ENCODE data around the gene ETV3L.
A peak's percentile ranks its signal among the peaks of the same experiment; 100 is the strongest.

Gene ETV3L

DNA sequence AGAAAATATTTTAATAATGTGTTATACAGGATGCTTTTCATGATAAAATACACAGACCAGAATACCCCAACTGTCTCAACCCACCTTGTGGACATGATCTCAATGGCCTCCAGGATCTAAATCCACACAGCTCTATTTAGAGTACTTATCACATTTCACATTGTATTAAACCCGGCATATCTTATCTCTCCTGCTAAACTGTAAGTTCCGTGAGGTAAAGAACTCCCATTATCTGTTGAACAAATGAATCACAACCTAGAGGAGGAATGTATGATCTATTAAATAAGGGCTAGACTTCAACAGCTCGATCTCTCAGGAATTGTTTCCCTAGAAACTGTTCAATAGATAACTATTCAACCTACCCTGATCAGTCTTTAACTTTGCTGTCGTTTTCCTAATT is 31.7 kb upstream of the ETV3L start:
- no peak for DNase-seq

DNA sequence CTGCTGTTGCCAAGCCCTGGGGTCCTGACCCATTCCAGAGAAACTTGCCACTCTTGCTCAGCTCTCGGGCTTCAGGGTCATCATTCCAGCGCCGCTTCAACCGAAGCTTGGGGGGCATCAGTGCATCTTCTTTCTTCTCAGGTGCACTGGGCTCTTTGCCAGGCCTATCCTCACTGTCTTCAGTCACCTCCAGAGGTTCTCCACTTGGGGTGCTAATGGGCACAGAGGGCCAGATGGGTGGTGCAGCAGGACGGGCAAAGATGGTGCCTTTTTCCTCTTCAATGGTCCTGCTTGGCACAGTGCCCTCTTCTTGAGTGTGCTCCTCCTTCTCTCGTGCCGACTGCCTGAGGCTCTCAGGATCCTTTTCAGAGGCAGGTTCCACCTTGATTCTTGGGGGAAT is 25.2 kb upstream of the ETV3L start:
- DNase-seq = no peak

DNA sequence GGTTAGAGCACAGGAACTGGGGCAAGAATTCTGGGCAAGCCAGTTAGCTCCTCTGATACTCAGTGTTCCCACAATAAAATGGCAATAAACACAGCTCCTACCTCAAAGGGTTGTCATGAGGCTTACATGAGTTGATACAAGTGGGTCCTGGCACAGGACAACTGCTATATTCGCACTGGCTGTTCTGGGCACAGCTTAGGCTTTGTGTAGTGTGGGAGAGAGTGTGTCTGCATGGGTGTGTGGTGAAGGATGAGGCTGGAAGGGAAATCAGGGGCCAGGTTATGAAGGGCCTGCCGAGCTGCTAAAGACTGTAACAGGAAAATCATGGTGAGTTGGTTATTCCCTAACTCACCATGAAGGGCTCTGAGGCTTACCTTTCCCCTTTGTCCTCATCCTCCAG is 19.8 kb upstream of the ETV3L start:
- DNase-seq = no peak

DNA sequence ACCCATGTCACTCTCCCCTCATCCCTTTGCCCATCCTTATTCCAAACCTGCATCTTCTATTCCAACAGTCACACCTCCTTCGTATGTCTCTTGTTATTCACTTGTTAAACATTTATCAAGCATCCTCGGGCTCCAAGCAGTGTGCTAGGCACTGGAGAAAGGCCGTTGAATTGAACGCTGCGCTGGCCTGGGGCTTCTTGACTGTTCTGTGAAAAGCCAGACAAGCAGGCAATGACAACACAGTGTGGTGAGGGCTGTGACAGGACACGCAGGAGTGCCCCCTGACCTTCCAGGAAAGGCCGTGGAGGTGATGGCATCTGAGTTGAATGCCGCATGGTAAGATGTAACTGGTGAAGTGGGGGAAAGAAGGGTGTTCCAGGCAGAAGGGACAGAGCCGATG is 19.4 kb upstream of the ETV3L start:
- no peak for DNase-seq

DNA sequence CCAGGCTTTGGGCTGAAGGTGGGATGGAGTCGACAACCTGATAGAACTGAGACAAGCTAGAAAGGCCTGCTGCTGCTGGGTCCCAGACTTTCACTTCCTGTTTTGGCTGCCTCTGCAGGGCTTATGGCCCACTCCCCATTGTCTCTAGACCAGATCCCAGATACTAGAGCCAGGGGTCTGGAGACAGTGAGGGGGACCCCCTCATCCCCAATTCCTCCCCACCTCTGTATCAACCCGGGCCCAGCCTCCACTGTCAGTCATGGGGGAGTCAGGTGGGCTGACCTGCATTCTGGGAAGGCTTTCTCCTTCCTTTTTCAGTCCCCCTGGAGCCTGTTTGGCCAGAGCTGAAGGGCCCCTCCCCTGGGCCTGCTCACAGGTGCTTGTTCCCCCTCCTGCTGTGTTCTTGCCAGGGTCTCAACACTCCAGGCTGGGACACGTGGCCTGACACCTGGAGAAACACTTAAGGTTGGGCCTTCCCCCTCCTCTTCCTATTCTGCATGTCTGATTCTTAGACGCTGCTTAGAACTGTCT is 18.0 kb upstream of the ETV3L start:
- peak; percentile 34 for DNase-seq

DNA sequence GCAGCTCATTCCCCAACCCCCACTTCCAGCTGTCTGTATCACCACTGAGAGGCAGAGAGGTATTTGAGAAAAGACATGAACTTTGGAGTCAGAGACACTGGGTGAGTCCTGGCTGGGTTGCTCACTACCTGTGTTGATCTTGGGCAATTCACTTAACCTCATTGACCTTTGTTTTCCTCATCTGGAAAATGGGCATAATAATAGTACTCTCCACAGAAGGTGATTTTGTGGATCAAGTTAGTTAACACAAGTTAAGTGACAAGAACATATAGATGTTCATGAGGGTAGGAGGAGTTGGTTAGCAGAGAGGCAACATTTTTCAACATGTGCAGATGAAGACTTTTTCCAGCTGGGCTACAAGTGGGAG is 17.1 kb upstream of the ETV3L start:
- DNase-seq = no peak

DNA sequence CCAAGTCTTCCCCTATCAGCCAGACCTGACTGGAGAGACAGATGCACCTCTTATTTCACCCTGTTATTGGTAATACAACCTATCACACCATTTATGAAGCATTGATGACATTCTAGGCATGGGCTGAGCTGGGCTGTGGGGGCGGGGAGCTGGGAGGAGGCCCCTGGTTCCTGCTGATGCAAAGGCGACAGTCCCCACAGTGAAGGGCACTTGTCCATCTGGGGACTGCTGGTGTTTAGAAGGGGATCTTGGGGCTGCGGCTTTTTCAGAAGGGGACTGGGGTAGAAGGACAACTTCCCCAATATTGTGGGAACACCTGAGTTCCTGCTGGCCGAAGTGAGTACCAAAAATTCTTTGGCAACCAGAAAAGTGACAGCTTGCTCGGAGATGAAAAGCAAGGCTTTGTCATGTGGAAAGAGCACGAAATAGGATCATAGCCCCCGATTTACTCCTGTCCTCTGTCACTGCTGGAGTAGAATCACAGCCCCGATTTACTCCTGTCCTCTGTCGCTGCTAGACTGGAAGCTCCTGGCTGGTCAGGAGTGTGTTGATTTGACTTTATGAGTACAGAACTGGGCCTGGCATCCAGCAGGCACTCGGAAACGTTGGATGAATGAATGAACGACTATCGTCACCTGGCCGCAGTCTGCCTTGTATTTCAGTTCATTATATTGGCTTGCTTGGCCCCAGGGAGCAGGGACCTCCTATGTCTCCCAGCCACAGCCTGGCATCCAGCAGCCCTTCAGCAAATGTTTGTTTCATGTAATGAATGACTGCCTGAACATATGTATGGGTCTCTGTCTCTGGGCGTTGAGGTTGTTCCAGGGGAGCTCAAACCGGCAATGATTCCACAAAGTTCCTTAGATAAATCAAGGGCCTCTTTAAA is 16.5 kb upstream of the ETV3L start:
- no peak for DNase-seq

DNA sequence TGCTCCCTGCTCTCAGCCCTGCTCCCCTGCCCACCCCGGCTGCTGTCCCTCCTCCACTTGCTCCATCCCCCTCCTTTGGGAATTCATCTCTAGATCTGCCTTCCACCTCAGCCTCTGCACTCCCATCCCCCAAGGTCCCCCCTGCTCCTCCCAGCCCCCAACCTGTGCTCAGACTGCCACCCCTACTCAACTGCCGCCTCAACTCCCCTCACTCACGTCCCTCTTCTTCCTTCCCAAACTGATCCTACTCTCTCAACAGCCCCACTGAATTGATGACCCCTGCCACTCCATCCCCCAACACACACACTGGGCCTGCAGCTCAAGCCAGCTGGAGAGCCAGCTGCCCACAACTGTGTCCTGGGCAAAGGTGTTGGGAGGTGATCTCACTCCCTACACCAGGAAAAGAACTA is 15.8 kb upstream of the ETV3L start:
- no peak for DNase-seq

DNA sequence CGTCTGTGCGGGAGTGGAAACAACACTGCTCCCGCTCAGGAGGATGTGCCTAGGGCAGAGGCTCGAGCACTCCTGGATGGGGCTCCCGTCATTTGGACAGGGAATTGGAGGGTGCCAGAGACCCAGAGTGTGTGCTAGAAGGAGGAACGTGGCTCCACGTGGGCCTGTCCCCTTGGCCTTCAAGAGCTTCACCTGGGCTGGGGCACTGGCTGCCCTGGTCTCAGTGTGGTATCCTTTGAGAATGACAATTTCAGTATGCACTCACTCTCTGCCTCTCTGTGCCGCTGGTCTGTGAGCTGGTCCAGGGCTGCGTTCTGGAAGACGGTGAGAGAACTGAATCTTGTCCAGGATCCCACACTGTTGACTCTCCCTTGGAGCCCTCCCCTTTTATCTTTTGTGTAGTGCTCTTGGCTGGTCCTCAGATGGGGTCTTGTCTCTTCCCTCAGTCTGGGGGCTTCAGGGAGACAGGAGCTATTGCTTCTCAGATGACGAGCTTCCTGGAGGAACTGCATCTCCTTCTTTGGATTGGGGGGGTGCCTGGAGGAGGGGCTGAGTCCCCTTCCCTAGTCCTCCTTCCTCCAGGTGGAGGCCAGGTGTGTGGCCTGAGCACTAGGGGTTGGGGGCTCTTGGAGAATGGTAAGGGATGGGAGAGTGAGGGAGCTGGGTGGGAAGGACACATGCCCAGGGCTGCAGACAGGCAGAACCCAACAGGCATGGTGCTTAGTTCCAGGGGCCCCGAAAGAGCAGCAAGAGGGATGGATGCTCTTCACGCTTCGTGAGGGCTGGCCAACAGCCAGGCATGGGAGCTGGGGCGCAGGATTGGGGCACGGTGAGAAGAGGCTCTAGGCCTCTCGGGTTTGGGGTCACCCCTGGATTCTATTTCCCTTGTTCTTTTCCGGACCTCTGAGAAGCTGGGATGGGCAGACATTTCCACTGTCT is 14.8 kb upstream of the ETV3L start:
- no peak for DNase-seq

DNA sequence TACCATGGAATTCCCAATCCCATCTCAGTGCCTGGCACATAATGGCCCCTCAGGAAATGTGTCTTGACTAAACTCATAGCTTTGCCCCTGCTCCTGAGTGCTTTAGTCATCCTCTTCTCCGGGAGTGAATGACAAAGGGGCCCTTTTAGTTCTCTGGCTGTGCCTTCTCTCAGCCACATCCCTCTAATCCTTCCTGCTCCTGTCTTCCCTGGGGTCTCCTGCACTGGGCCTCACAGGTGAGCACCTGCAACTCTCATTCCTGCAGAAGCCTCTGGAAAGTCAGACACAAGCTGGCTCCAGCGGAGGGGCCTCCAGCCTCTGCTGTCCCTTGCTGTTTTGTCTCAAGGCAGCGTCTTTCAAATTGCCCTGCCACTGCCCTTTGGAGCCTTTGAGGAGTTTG is 14.0 kb upstream of the ETV3L start:
- DNase-seq = no peak

DNA sequence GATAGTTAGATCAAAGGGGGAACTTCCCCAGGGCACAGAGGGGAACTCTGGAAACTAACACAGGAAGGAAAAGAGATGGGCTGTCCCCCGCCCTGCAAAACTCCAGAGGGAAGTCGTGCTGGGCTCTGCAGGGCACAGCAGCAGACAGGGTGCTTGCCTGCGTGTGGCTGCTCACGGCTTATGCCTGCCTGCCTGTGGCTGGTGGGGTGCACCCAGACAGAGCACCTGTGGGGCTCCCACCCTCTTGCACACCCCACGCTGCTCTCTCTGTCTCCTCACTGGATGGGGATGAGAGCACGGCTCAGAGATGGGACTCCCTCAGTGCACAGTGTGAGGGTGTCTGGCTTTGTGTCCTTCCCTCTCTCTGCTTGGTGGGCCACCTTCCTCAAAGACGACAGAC is 13.5 kb upstream of the ETV3L start:
- DNase-seq = no peak

DNA sequence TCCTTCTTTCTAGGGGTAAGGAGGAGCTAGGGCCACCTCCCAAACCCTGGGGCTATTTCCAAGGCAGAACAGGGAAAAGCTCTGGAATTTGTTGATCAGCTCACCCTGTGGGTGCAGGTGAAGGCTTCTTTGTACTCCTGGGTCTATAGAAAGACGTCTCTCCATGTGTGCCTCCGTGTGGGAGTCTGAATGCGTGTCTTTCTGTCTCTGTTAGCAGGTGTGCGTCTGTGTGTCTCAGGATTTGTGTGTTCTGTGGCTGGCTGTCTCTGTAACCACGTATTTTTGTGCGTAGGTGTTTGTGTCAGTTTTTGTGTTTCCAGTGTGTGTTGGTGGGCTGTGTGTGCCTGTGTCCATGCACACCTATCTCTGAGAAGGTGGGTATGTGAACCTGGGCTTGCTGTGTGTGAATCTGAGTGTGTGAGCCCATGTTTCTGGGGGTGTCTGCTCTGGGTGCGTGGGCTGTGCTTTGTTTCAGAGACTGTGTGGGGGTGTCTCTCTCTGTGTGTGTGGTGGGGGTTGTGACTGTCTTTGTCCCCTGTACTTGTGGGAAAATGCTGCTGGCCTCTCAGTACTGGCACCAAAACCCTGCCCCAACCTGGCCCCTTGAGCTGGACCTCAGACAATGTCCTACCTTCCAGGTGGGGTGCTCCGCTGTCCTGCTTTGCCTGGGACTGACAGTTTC is 12.7 kb upstream of the ETV3L start:
- no peak for DNase-seq

DNA sequence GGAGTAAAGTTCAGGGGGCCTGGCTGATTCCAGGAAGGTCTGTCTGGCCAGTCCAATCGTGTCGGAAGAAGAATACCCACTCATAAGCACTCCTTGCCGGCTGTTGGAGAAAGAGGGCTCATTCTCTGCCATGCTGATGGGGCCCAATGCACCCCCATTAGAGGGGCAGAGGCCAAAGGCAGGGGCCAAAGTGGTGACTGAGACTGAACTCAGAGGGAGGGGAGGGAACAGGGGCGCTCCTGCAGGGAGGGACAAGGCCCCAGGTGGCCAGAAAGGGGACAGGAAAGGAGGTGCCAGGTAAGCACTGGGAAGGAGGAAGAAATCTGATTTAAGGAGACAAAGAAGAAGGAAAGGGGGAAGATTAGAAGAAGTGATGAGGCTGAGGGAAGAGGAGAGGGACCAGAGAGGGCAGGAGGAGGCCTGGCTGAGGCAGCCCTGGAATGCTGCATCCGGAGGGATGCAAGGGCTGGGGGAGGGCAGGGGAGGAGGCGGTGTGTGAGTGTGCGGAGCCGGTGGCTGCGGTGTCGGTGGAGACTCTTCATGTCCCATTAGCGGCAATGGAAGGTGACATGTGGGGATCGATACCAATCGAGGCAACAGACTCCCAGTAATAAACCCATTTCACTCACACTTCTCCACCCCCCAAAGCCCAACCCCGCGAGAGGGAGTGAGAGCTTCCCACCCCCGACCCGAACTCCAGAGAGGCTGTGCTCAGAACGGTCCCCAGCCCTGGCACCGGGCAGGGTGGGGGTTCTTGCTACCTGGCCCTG is 12.0 kb upstream of the ETV3L start:
- DNase-seq = no peak

DNA sequence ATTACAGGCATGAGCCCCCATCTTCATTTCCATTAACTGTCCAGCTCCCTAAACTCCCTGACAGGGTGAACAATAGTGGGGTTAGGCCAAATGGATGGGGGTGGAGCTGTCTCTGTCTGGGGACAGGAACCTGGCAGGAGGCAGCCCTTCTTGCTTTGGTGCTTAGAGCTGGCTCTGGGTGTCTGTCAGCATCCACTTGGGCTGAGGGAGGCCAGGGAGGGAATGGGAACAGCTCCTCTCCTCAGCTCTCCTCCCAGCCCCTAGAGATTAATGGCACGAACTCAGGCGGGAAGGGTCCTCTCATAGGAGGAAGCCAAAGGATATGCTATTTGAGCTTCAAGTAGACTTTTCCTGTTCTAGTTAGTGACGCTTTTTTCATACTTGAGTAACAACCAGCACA is 11.1 kb upstream of the ETV3L start:
- no peak for DNase-seq

DNA sequence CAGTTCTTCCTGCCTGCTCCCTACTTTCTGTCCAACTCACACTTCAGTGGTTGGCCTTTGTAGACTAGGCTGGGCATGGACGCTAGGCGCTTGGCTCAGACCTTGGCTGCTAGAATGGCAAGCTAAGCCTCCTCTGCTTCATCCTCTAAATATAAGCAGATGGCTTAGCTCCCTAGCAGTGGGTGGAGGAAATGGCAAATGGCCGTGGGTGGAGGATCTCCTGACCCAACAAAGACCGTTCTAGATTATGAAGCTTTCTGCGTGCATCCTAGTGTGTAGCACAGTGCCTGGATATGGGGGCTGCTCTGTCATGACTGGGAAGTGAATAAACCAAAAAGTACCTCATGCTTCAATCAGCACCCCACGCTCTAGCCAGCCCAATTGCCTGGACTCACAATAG is 10.4 kb upstream of the ETV3L start:
- no peak for DNase-seq

DNA sequence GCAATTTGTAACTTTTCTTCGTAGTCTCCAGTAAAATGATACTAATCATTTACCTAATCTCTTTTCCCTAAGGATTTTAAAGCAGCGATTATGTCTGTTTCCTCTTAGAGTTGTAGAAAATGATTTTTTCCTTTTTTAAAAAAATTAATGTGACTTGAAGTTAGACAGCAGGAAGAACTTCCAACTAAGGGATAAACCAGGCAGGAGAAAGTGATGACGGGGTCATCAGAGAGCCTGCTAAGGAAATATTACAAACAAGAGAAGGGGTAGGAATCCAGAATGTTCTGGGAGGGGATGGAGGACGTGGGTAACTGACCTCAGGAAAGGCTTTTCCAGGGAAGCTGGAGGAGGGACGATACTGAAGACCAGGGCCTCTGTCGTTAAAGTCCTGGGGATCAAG is 8.8 kb upstream of the ETV3L start:
- DNase-seq = no peak

DNA sequence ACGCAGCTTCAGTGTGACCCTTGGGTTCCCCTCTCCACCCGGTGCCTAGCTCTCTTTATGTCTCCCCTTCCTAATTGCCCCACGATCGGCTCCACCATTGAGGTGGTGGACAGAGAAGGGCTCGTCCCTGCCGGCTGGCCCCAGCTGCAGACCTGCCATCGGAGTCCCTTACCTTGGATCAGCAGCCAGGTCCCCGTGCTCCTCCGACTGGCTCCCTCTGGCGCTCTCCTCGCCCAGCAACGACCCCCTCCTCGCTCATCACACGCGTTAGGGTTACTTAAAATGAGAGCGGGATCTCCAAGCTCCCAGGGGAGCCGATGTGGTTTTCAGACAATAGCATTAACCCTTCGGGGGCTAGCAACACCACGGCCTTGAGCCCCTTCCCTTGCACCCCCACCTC is 8.1 kb upstream of the ETV3L start:
- no peak for DNase-seq

DNA sequence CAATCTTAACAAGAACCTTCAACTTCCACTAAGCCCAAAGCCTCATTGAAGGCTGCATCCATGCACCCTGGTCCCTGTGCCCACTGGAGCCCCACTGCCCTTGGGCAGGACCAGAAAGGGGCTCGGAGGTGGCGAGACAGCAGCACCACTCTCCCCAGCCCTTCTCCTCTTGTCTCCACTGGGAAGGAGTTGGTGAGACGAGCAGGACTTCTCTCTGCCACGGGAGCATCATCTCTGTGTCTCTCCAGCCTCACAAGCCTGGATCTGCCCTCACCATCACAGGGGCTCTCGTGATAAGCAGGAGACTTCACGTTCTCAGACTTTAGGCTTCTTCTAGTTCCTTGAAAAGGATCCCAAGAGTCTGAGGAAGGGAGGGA is 7.2 kb upstream of the ETV3L start:
- no peak for DNase-seq

DNA sequence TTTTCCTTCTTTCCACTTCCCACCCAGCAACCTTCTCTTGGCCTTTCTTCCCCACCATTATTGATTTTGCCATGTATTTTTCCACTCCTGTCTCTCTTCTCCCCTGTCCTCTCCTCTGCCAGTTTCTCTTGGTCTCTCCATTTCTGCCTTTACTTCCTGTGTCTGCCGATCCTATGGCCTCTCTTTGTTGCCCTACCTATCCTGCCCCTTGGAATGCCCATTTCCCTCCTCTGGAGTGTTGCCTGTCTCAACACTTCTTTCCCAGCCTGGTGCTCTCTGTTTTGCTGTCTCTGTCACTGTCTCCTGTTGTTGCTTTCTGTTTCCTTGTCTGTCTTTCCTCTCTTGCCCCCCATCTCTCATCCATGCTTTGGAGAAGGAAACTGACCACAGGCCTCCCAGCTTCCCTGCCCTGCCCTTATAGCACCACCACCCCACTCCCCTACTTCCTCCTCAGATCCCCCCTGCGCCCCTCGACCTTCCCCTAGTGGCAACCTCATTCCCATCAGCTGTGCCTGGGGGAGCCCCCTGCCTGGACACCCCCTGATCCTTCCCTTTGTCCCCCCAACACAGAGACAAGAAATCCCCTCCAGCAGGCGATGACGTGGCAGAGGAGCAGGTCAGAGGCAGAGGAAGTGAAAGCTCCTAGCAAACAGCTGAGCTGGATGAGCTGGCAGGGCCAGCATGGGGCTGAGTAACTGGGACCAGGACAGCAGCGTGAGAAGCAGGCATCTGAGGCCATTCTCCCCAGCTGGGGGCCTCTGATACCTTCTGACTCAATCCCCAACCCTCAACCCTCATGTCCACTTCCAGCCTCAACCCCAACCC is 6.6 kb upstream of the ETV3L start:
- peak; percentile 83 for DNase-seq

DNA sequence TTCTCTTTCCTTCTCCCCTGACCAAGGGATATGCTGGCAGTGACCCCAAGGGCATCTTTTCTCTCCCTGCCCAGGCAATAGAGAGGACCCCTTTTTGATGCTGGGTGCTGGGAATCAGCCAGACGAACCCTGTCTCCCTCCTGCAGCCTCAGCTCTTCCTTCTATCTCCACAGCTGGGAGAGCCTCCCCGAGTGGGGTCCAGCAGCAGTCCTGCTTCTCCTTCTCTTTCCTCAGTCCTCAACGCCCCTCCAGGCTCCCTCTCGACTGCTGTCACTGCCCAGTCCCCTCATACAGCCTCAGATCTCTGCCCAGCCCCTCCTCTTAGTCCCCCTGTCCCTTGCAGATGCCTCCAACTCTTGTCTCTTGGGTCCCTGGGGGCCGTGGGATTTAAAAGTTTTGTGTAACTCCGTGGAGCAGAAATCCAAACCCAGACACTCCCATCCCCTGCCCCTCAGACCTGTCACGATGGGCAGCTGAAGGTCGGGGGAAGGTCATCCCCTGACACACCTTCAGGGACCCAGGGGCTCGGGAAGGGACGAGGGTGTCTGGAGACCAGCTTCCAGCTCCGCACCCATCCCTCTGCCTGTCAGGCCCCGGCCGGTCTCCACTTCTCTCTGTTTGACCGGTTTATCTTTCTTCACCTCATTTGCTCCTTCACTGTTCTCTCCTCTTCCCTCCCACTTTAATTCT is 5.8 kb upstream of the ETV3L start:
- DNase-seq = no peak
